Stimulated activated CD4-positive, alpha-beta T cell treated with anti-CD3 and anti-CD28 coated beads, Interleukin-4, amount 100 ng/mL, for 1 hour (primary cell): ENCODE results near the gene C21orf58.
A peak's percentile ranks its signal among the peaks of the same experiment; 100 is the strongest.
"Not testable (repeated sequence)": the region's sequence is repeated elsewhere in the genome, so short reads cannot be mapped to it uniquely, and the experiment has no call there.

ENCODE experiments used
- DNase-seq: peaks from one replicate; pipeline ENCODE4 v3.0.0-alpha.2; 2020

The C21orf58 gene

GRCh38 chr21:46322351-46323226, 1.1 kb downstream of the C21orf58 start:
- DNase-seq = no peak

GRCh38 chr21:46320331-46320801, 3.3 kb downstream of the C21orf58 start:
- no peak for DNase-seq

- no peak for DNase-seq
These were observed 4.5 kb downstream of the C21orf58 start for GRCh38 chr21:46319186-46319585.

GRCh38 chr21:46318464-46318845, 5.2 kb downstream of the C21orf58 start:
- no peak for DNase-seq

- DNase-seq = no peak
These were observed 5.8 kb downstream of the C21orf58 start for GRCh38 chr21:46317710-46318463.

GRCh38 chr21:46316708-46317324, 6.9 kb downstream of the C21orf58 start:
- no peak for DNase-seq

GRCh38 chr21:46314441-46315020, 9.1 kb downstream of the C21orf58 start:
- DNase-seq = no peak

- no peak for DNase-seq
These were observed 10.7 kb downstream of the C21orf58 start for GRCh38 chr21:46312949-46313348.

GRCh38 chr21:46311568-46311967, 12.1 kb downstream of the C21orf58 start:
- DNase-seq = no peak

- DNase-seq = not testable (repeated sequence)
These were observed 13.4 kb downstream of the C21orf58 start for GRCh38 chr21:46310260-46310659.

- no peak for DNase-seq
These were observed 15.2 kb downstream of the C21orf58 start for GRCh38 chr21:46308431-46308830.

GRCh38 chr21:46307625-46308024, 16.0 kb downstream of the C21orf58 start:
- DNase-seq = no peak

GRCh38 chr21:46304955-46305354, 18.7 kb downstream of the C21orf58 start:
- no peak for DNase-seq

- DNase-seq = no peak
These were observed 19.2 kb downstream of the C21orf58 start for GRCh38 chr21:46304437-46304836.

GRCh38 chr21:46301759-46302158, 21.9 kb downstream of the C21orf58 start:
- no peak for DNase-seq

GRCh38 chr21:46299167-46299566, 24.5 kb downstream of the C21orf58 start:
- DNase-seq = no peak

GRCh38 chr21:46297338-46298271, 26.1 kb downstream of the C21orf58 start:
- DNase-seq = no peak

- DNase-seq = peak; percentile 57
These were observed 27.5 kb downstream of the C21orf58 start for GRCh38 chr21:46295996-46296752.

GRCh38 chr21:46295177-46295770, 28.4 kb downstream of the C21orf58 start:
- DNase-seq = no peak

GRCh38 chr21:46294647-46295176, 29.0 kb downstream of the C21orf58 start:
- DNase-seq = no peak
